OCI-M2 (cell line): ENCODE data around the gene NHSL2.
A peak's percentile ranks its signal among the peaks of the same experiment; 100 is the strongest.
"Not testable (repeated sequence)": the region's sequence is repeated elsewhere in the genome, so short reads cannot be mapped to it uniquely, and the experiment has no call there.

Experiments used
- DNase-seq: peaks from one replicate; lab custom pipeline; 2025; ENCODE audit not compliant: unreplicated experiment; lab: John Stamatoyannopoulos, UW

The NHSL2 gene

GRCh38 chrX:72146527-72146926 lies 235.9 kb downstream of the NHSL2 start:
- DNase-seq, result no peak

GRCh38 chrX:72158773-72159172 lies 248.1 kb downstream of the NHSL2 start:
- DNase-seq, result no peak

- no peak for DNase-seq
These were observed 249.1 kb downstream of the NHSL2 start for GRCh38 chrX:72159769-72160168.

GRCh38 chrX:72165551-72165950 lies 254.9 kb downstream of the NHSL2 start:
- no peak for DNase-seq

DNA sequence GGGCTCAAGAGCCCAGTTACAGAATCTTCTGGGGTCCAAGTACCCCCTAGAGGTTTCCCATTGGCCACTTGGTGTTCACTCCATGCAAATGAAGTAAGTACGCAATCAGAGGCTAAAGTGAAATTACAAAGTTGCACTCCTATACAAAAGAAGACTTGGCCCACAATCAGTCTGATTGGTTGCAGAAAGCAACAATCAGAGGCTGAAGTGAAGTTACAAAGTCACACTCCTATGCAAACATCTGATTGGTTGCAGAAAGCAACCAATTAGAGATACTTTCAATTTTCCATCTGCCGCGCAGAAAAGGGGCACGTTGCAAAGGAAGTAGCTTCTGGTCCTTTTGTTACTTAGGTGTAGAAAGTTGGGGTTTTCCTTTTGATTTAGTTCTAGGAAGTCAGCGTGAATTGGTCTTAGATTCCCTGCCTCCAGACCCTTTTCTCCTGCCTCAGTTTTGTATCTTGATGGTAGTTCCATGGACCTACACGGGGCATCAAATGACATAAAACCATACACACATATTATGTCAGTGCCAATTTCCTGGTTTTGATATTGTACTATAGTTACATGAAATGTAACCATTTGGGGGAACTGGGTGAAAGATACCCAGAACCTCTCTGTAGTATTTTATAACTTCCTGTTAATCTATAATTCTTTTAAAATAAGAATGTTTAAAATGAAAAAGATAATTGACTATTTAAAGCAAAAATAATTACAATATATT lies 258.5 kb downstream of the NHSL2 start:
- DNase-seq, result no peak

GRCh38 chrX:72176289-72176688 lies 265.6 kb downstream of the NHSL2 start:
- not testable (repeated sequence) for DNase-seq

DNA sequence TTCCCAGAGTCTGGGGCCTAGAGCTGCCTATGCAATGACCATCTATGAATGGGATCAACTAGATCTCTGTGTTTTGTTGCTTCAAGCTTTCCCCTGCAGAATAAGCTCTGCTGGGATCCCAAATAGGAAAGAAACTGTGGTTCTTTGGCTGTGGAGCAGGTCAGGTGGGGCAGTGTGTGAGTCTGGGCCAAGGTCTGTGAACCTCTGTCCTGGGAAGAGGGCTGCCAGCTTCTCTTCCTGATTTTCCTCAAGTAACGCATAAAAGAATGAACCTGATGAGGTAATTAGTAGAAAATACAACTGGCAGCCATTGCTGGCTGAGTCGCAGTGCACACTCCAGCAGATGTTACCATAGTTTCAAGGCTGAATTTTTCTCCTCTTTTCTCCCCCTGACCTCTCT lies 266.3 kb downstream of the NHSL2 start:
- no peak for DNase-seq

GRCh38 chrX:72180539-72180938 lies 269.9 kb downstream of the NHSL2 start:
- no peak for DNase-seq

- peak; percentile 28 for DNase-seq
These were observed 270.8 kb downstream of the NHSL2 start, which contains the start of gene PIN4 for GRCh38 chrX:72181178-72182125. Gene PIN4, plus strand, starts transcription at chrX:72181757. Its CDS starts 29 bp downstream, at chrX:72181786.

DNA sequence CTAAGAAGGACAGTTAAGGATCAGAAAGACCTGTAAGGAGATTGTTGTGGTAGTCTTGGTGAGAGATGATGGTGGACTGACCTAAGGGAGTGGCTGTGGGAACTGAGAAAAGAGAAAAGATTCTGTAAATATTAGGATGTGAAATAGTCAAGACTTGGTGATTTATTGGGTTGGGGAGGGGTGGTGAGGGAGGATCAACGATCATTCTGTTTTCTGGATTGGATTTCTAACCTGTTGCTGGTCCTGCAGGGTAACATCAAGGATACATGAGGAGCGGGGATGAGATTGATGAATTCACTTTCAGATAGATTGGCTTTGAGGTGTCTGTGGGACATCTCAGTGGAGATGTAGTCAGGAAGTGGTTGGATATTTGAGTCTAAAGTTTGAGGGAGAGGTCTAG lies 272.3 kb downstream of the NHSL2 start:
- no peak for DNase-seq

GRCh38 chrX:72201836-72202536 lies 291.3 kb downstream of the NHSL2 start:
- no peak for DNase-seq
